Ishikawa (cell line): ENCODE data around the gene NR3C2.

Source experiments
- CEBPB ChIP-seq: IDR thresholded peaks from 2 replicates; pipeline ENCODE4 v1.6.1; 2012
- EP300 ChIP-seq: IDR thresholded peaks from 2 replicates; pipeline ENCODE4 v1.6.1; 2012; ENCODE audit warnings: borderline replicate concordance
- FOXM1 ChIP-seq: IDR thresholded peaks from 2 replicates; pipeline ENCODE4 v1.6.1; 2012; ENCODE audit warnings: low read depth, borderline replicate concordance
- RAD21 ChIP-seq: IDR thresholded peaks from 2 replicates; pipeline ENCODE4 v1.6.1; 2012; ENCODE audit warnings: low read depth
- TAF1 ChIP-seq: IDR thresholded peaks from 2 replicates; pipeline ENCODE4 v1.6.1; 2012; ENCODE audit warnings: low read depth, mild to moderate bottlenecking
- TEAD4 ChIP-seq: IDR thresholded peaks from 2 replicates; pipeline ENCODE4 v1.6.1; 2012
- USF1 ChIP-seq: IDR thresholded peaks from 2 replicates; pipeline ENCODE4 v1.6.1; 2012
- YY1 ChIP-seq: IDR thresholded peaks from 2 replicates; pipeline ENCODE4 v1.6.1; 2012; ENCODE audit warnings: low read depth
- TF ChIP-seq, protein P1 (sequence below): IDR thresholded peaks from 2 replicates; pipeline ENCODE4 v1.6.1; 2012; ENCODE audit warnings: low read depth, mild to moderate bottlenecking

DNA sequence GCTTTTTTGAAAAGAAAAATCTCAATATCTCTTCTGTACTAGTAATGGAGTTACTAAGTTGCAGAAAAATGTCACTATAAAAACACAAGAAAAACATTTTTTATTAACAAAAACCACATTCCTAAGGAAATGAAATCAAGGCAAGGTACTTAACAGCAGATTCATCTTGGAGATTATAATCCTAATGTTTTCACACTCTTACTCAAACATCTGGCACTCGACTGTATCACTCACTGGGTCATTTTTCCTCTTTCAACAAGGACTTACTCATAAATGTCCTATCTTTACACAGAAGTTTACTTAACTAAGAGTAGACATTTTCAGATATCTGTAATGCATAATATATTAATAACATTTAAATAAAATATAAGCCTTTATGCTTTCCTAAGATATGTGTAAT, 216.6 kb downstream of the NR3C2 start:
- TF ChIP-seq FOXM1: no peak
- TF ChIP-seq USF1: no peak
- TF ChIP-seq TAF1: no peak
- TF ChIP-seq RAD21: no peak
- TF ChIP-seq, protein P1, sequence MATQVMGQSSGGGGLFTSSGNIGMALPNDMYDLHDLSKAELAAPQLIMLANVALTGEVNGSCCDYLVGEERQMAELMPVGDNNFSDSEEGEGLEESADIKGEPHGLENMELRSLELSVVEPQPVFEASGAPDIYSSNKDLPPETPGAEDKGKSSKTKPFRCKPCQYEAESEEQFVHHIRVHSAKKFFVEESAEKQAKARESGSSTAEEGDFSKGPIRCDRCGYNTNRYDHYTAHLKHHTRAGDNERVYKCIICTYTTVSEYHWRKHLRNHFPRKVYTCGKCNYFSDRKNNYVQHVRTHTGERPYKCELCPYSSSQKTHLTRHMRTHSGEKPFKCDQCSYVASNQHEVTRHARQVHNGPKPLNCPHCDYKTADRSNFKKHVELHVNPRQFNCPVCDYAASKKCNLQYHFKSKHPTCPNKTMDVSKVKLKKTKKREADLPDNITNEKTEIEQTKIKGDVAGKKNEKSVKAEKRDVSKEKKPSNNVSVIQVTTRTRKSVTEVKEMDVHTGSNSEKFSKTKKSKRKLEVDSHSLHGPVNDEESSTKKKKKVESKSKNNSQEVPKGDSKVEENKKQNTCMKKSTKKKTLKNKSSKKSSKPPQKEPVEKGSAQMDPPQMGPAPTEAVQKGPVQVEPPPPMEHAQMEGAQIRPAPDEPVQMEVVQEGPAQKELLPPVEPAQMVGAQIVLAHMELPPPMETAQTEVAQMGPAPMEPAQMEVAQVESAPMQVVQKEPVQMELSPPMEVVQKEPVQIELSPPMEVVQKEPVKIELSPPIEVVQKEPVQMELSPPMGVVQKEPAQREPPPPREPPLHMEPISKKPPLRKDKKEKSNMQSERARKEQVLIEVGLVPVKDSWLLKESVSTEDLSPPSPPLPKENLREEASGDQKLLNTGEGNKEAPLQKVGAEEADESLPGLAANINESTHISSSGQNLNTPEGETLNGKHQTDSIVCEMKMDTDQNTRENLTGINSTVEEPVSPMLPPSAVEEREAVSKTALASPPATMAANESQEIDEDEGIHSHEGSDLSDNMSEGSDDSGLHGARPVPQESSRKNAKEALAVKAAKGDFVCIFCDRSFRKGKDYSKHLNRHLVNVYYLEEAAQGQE: no peak
- no peak for TF ChIP-seq CEBPB
- TF ChIP-seq EP300: no peak
- TF ChIP-seq TEAD4: no peak
- no peak for TF ChIP-seq YY1
